WTC11 (cell line): ENCODE results near the gene EMC9. TPM values are rescaled to one million over a fixed set of nuclear protein-coding genes. Genes with fewer than 3 reads are reported as not detected.

Experiments used
- ATAC-seq: fragments of 200-7000 bp; cut with Tn5 transposase; 2 replicates; pipeline ENCODE4 v1.10.0; 2021; ENCODE audit warnings: mild to moderate bottlenecking, moderate library complexity
- CTCF ChIA-PET: fragments of 300-600 bp; sonication (Branson Sonifier 250); formaldehyde crosslinking; loops from one replicate; lab custom pipeline; 2021; ENCODE audit warnings: antibody characterized with exemption; lab: Charles Lee
- POLR2A ChIA-PET: fragments of 350-600 bp; sonication (Branson Sonifier 250); formaldehyde crosslinking; loops from one replicate; lab custom pipeline; 2021; ENCODE audit warnings: antibody characterized with exemption; lab: Charles Lee
- DNase-seq: peaks from one replicate; pipeline ENCODE4 v3.0.0; 2021; ENCODE audit warnings: low spot score
- H3K27ac Mint-ChIP-seq: 2 replicates; pipeline ENCODE4 v1.8.0; 2021; ENCODE audit warnings: mixed read lengths
- H3K27me3 Mint-ChIP-seq: 2 replicates; pipeline ENCODE4 v1.8.0; 2021; ENCODE audit warnings: low read depth, mild to moderate bottlenecking, moderate library complexity, mixed read lengths
- H3K36me3 Mint-ChIP-seq: 2 replicates; pipeline ENCODE4 v1.8.0; 2021; ENCODE audit warnings: mixed read lengths
- H3K4me1 Mint-ChIP-seq: 2 replicates; pipeline ENCODE4 v1.8.0; 2022; ENCODE audit warnings: mixed read lengths
- H3K4me3 Mint-ChIP-seq: 2 replicates; pipeline ENCODE4 v1.8.0; 2021; ENCODE audit warnings: mild to moderate bottlenecking, moderate library complexity, mixed read lengths
- H3K9me3 Mint-ChIP-seq: 2 replicates; pipeline ENCODE4 v1.8.0; 2021; ENCODE audit warnings: mixed read lengths
- AFF4 ChIP-seq: sonication (generic); formaldehyde crosslinking; IDR thresholded peaks from 2 replicates; pipeline ENCODE4 v1.8.1; 2023; ENCODE audit warnings: mild to moderate bottlenecking, missing genetic modification reagents, borderline replicate concordance
- ARID4B ChIP-seq: sonication (generic); formaldehyde crosslinking; IDR thresholded peaks from 2 replicates; pipeline ENCODE4 v1.8.0; 2023; ENCODE audit warnings: missing genetic modification reagents, mild to moderate bottlenecking, borderline replicate concordance
- ATF2 ChIP-seq: sonication (generic); formaldehyde crosslinking; IDR thresholded peaks from 2 replicates; pipeline ENCODE4 v1.8.1; 2022; ENCODE audit warnings: low read depth, missing genetic modification reagents, borderline replicate concordance
- CREM ChIP-seq: sonication (generic); formaldehyde crosslinking; IDR thresholded peaks from 2 replicates; pipeline ENCODE4 v1.8.1; 2022; ENCODE audit warnings: mild to moderate bottlenecking, missing genetic modification reagents, moderate library complexity
- E2F5 ChIP-seq: sonication (generic); formaldehyde crosslinking; IDR thresholded peaks from 2 replicates; pipeline ENCODE4 v1.8.1; 2022; ENCODE audit warnings: mild to moderate bottlenecking, moderate library complexity, missing genetic modification reagents
- FOXP4 ChIP-seq: sonication (generic); formaldehyde crosslinking; IDR thresholded peaks from 2 replicates; pipeline ENCODE4 v1.8.0; 2022; ENCODE audit warnings: mild to moderate bottlenecking, missing genetic modification reagents
- GTF2I ChIP-seq: fragments of 250-450 bp; sonication (Bioruptor Pico); conservative IDR thresholded peaks from 2 replicates; pipeline ENCODE4 v1.4.0; 2021; ENCODE audit warnings: mild to moderate bottlenecking
- HMGA2 ChIP-seq: fragments of 250-450 bp; sonication (Bioruptor Pico); IDR thresholded peaks from 2 replicates; pipeline ENCODE4 v1.4.0; 2021; ENCODE audit warnings: mild to moderate bottlenecking, moderate library complexity
- MAX ChIP-seq: sonication (generic); formaldehyde crosslinking; IDR thresholded peaks from 2 replicates; pipeline ENCODE4 v1.8.0; 2022; ENCODE audit warnings: mild to moderate bottlenecking, missing genetic modification reagents
- MLX ChIP-seq: sonication (generic); formaldehyde crosslinking; IDR thresholded peaks from 2 replicates; pipeline ENCODE4 v1.8.1; 2023; ENCODE audit warnings: mild to moderate bottlenecking, missing genetic modification reagents, moderate library complexity
- NFYB ChIP-seq: sonication (generic); formaldehyde crosslinking; conservative IDR thresholded peaks from 2 replicates; pipeline ENCODE4 v1.8.0; 2022; ENCODE audit warnings: low read depth, missing genetic modification reagents
- SP1 ChIP-seq: sonication (generic); formaldehyde crosslinking; conservative IDR thresholded peaks from 2 replicates; pipeline ENCODE4 v1.8.1; 2022; ENCODE audit warnings: missing genetic modification reagents
- ZNF138 ChIP-seq: sonication (generic); formaldehyde crosslinking; conservative IDR thresholded peaks from 2 replicates; pipeline ENCODE4 v1.8.1; 2022; ENCODE audit warnings: mild to moderate bottlenecking, moderate library complexity, missing genetic modification reagents
- ZNF317 ChIP-seq: sonication (generic); formaldehyde crosslinking; IDR thresholded peaks from 2 replicates; pipeline ENCODE4 v1.8.1; 2023; ENCODE audit warnings: low read depth, mild to moderate bottlenecking, moderate library complexity, missing genetic modification reagents, borderline replicate concordance
- ZNF532 ChIP-seq: fragments of 250-450 bp; sonication (Bioruptor Pico); IDR thresholded peaks from 2 replicates; pipeline ENCODE4 v1.9.0; 2021; ENCODE audit warnings: mild to moderate bottlenecking, borderline replicate concordance
- total RNA-seq: library from RNA; stranded (reverse); gene quantifications from 3 replicates; pipeline ENCODE4 v1.2.3, GENCODE V29; 2021

Gene EMC9
- total RNA-seq, 1 experiment from 2014 or later: 44.4 TPM

GRCh38 chr14:24171422-24172260 lies 30.2 kb upstream of the EMC9 start, which contains the start of gene REC8:
TSS of gene REC8 (plus strand) at chr14:24172080. CDS start at chr14:24172553, 473 bp downstream.
- DNase-seq: peak; percentile 99
- peaks cover 9% of the 10 kb centered on the region for H3K4me1 Mint-ChIP-seq
- no peaks in the 10 kb centered on the region; the same call in none of the 2 replicates for H3K27me3 Mint-ChIP-seq
- ATAC-seq: peak; percentile 94
- POLR2A ChIA-PET: interaction anchor here (1.0 to 1.5 kb wide), 4 partner anchors 10 to 25 kb away, joined by 3 to 6 read pairs (median 4); partner anchors contain the start of genes IRF9, RNF31 and TM9SF1
- peak within 1 kb of the TSS; percentile 78 for H3K27ac Mint-ChIP-seq
- H3K36me3 Mint-ChIP-seq: no peaks in the 10 kb centered on the region
- H3K4me3 Mint-ChIP-seq: peak within 1 kb of the TSS; percentile 79
- CTCF ChIA-PET: interaction anchor here (0.7 to 3.1 kb wide), 9 partner anchors 11 to 113 kb away, joined by 3 to 18 read pairs (median 3); partner anchors contain the start of genes DCAF11, IPO4, IRF9 and NRL
- H3K9me3 Mint-ChIP-seq: no peaks in the 10 kb centered on the region
- 0 out of 2 replicates have a peak, but pooled peaks have one; percentile 62 for TF ChIP-seq CREM (CRISPR knock-in tag)
- TF ChIP-seq FOXP4 (CRISPR knock-in tag): peak; percentile 17; the same call in 1 of the 2 replicates
- TF ChIP-seq E2F5: peak; percentile 76; the same call in 1 of the 2 replicates
- peak; percentile 69 for TF ChIP-seq SP1 (CRISPR knock-in tag)
- TF ChIP-seq AFF4 (CRISPR knock-in tag): no peak
- 0 out of 2 replicates have a peak, but pooled peaks have one; percentile 23 for TF ChIP-seq ZNF317 (CRISPR knock-in tag)
- no peak for TF ChIP-seq ATF2 (CRISPR knock-in tag)
- TF ChIP-seq ZNF138 (CRISPR knock-in tag): no peak
- no peak for TF ChIP-seq HMGA2 (CRISPR knock-in tag)
- no peak for TF ChIP-seq ZNF532
- TF ChIP-seq GTF2I: peak; percentile 76
- no peak for TF ChIP-seq MLX (CRISPR knock-in tag)
- TF ChIP-seq MAX (CRISPR knock-in tag): peak; percentile 85; the same call in 1 of the 2 replicates
- TF ChIP-seq ARID4B (CRISPR knock-in tag): 0 out of 2 replicates have a peak, but pooled peaks have one; percentile 41
- peak; percentile 76 for TF ChIP-seq NFYB
